A549 (cell line): ENCODE results near the gene MED12L. TPM values are rescaled to one million over a fixed set of nuclear protein-coding genes. Genes with fewer than 3 reads are reported as not detected.

Source experiments
- ATAC-seq, 2 experiments: fragments of 200-7000 bp in 1 of 2; fragments of >200 bp in 1 of 2; cut with Nextera tagmentation in 1 of 2; cut with Tn5 transposase in 1 of 2; 3 replicates each; pipeline versions ENCODE4 v1.8.0 to v1.9.1; 2018 to 2020; ENCODE audit warnings: mild to moderate bottlenecking in 1 of 2, moderate library complexity in 1 of 2
- CTCF ChIA-PET: fragments of 300-600 bp; sonication (Branson Sonifier 250); formaldehyde crosslinking; extraction: SDS; loops from one replicate; lab custom pipeline; 2021; ENCODE audit warnings: antibody characterized with exemption, inconsistent platforms; lab: Yijun Ruan, JAX
- POLR2A ChIA-PET: fragments of 350-600 bp; formaldehyde crosslinking; extraction: SDS; loops from one replicate; lab custom pipeline; 2021; ENCODE audit warnings: antibody characterized with exemption, inconsistent platforms; lab: Yijun Ruan, JAX
- DNase-seq, 2 experiments: peaks; one replicate each; pipeline versions ENCODE4 v3.0.0 to v3.0.0-alpha.2; 2011 to 2016; ENCODE audit warnings: low read depth in 1 of 2, low spot score in 1 of 2
- FAIRE-seq: peaks from 2 replicates; lab custom pipeline; 2011; peaks lifted over from hg19 to GRCh38; lab: Jason Lieb, UNC
- H3K27ac ChIP-seq, 2 experiments: fragments of >200 bp; sonication (Bioruptor Twin); formaldehyde crosslinking; 3 replicates each; pipeline ENCODE4 v1.5.1; 2016 to 2017
- H3K4me1 ChIP-seq: fragments of >200 bp; sonication (Bioruptor Twin); formaldehyde crosslinking; 3 replicates; pipeline ENCODE4 v1.6.1; 2016
- H3K4me2 ChIP-seq: fragments of >200 bp; sonication (Bioruptor Twin); formaldehyde crosslinking; 3 replicates; pipeline ENCODE4 v1.6.1; 2016
- H3K4me3 ChIP-seq: fragments of >200 bp; sonication (Bioruptor Twin); formaldehyde crosslinking; 3 replicates; pipeline ENCODE4 v1.5.1; 2016
- H3K9me3 ChIP-seq: fragments of >200 bp; sonication (Bioruptor Twin); formaldehyde crosslinking; 3 replicates; pipeline ENCODE4 v1.6.1; 2016
- BCL3 ChIP-seq: fragments of >200 bp; sonication (Bioruptor Twin); formaldehyde crosslinking; IDR thresholded peaks from 3 replicates; pipeline ENCODE4 v1.6.1; 2016
- BHLHE40 ChIP-seq: IDR thresholded peaks from 2 replicates; pipeline ENCODE4 v1.6.1; 2012; ENCODE audit warnings: low read depth, low read length, inconsistent platforms
- CBX8 ChIP-seq: fragments of 200-600 bp; sonication (generic); IDR thresholded peaks from 2 replicates; pipeline ENCODE4 v1.6.1; 2016
- CTCF ChIP-seq: fragments of >200 bp; sonication (Bioruptor Twin); formaldehyde crosslinking; IDR thresholded peaks from 3 replicates; pipeline ENCODE4 v1.5.1; 2016
- ELK1 ChIP-seq: fragments of 150-350 bp; IDR thresholded peaks from 2 replicates; pipeline ENCODE4 v1.6.1; 2014; ENCODE audit warnings: low read depth, mild to moderate bottlenecking, low read length
- ESRRA ChIP-seq: fragments of 150-350 bp; IDR thresholded peaks from 2 replicates; pipeline ENCODE4 v1.6.1; 2014; ENCODE audit warnings: mild to moderate bottlenecking, low read length, borderline replicate concordance
- FOSL2 ChIP-seq, 2 experiments: fragments of 450-650 bp in 1 of 2; fragments of >200 bp in 1 of 2; sonication (Bioruptor Twin) in 1 of 2; formaldehyde crosslinking; IDR thresholded peaks; 2 replicates each; pipeline versions ENCODE4 v1.5.0 to v1.6.1; 2016 to 2020; ENCODE audit warnings: mild to moderate bottlenecking in 1 of 2, moderate library complexity in 1 of 2
- GATA3 ChIP-seq: IDR thresholded peaks from 2 replicates; pipeline ENCODE4 v1.6.1; 2012; ENCODE audit warnings: borderline replicate concordance
- HOXB5 ChIP-seq: fragments of 250-450 bp; sonication (Bioruptor Pico); IDR thresholded peaks from 2 replicates; pipeline ENCODE4 v1.5.0; 2020; ENCODE audit warnings: mild to moderate bottlenecking, moderate library complexity
- MAFK ChIP-seq: fragments of 450-650 bp; IDR thresholded peaks from 2 replicates; pipeline ENCODE4 v1.6.1; 2014; ENCODE audit not compliant: partially characterized antibody
- NR3C1 ChIP-seq: fragments of >200 bp; sonication (Bioruptor Twin); formaldehyde crosslinking; IDR thresholded peaks from 3 replicates; pipeline ENCODE4 v1.6.1; 2017
- PHF8 ChIP-seq: fragments of 200-600 bp; sonication (generic); IDR thresholded peaks from 2 replicates; pipeline ENCODE4 v1.6.1; 2016; ENCODE audit warnings: low read depth, mild to moderate bottlenecking, antibody characterized with exemption, moderate library complexity, borderline replicate concordance
- POLR2A ChIP-seq: IDR thresholded peaks from 2 replicates; pipeline ENCODE4 v1.6.1; 2012; ENCODE audit warnings: mild to moderate bottlenecking, low read length
- POLR2AphosphoS2 ChIP-seq: conservative IDR thresholded peaks from 2 replicates; pipeline ENCODE4 v1.6.1; 2012; ENCODE audit warnings: low read length, improper control_type of control experiment, inconsistent platforms
- RCOR1 ChIP-seq: fragments of 150-350 bp; IDR thresholded peaks from 2 replicates; pipeline ENCODE4 v1.6.1; 2014; ENCODE audit warnings: antibody characterized with exemption, low read length, low read depth
- REST ChIP-seq: fragments of 200-600 bp; sonication (generic); IDR thresholded peaks from 2 replicates; pipeline ENCODE4 v1.6.1; 2016; ENCODE audit warnings: antibody characterized with exemption, mild to moderate bottlenecking, moderate library complexity
- SREBF2 ChIP-seq: fragments of 450-650 bp; IDR thresholded peaks from 2 replicates; pipeline ENCODE4 v1.6.1; 2014; ENCODE audit warnings: mild to moderate bottlenecking, moderate library complexity
- TP53 ChIP-seq: fragments of 250-450 bp; sonication (Bioruptor Pico); IDR thresholded peaks from 2 replicates; pipeline ENCODE4 v1.5.0; 2021; ENCODE audit warnings: mild to moderate bottlenecking, moderate library complexity
- USF2 ChIP-seq: fragments of 450-650 bp; IDR thresholded peaks from 2 replicates; pipeline ENCODE4 v1.6.1; 2014; ENCODE audit warnings: antibody characterized with exemption
- ZNF302 ChIP-seq: fragments of 250-450 bp; sonication (Bioruptor Pico); IDR thresholded peaks from 2 replicates; pipeline ENCODE4 v1.9.0; 2021; ENCODE audit warnings: inconsistent platforms, mild to moderate bottlenecking, moderate library complexity
- WGBS: methylation state at CpG from one replicate; pipeline ENCODE4 v1.1.6; 2017; ENCODE audit errors: missing lambda C conversion rate; 5-methylcytosine and 5-hydroxymethylcytosine counted together
- polyA plus RNA-seq, 4 experiments: library from polyadenylated mRNA; depleted of rRNA in 3 of 4; stranded (reverse); fragments of >200 nt; fragmentation: RNase III in 1 of 4; extraction: RNeasy Plus Mini Kit Qiagen cat#74134 plus additional on column Dnase treatment in 1 of 4; gene quantifications; 2 replicates in 3 of 4; 3 replicates in 1 of 4; pipeline ENCODE4 v1.2.3, GENCODE V29; 2011 to 2017

The MED12L gene
- polyA plus RNA-seq, 2 of the 4 experiments (the other 2 are of a cell fraction): 0.32 to 0.63 TPM

GRCh38 chr3:151285940-151286339 is 200.5 kb downstream of the MED12L start:
- no peak for FAIRE-seq
- no peak for DNase-seq
- Histone ChIP-seq H3K4me2 (no peak overlapping the region), H3K4me1 (peaks cover 11% of the 10 kb centered on the region; the same call in 2 of the 3 replicates), H3K4me3 (no peak overlapping the region), H3K27ac (no peak overlapping the region), H3K9me3 (no peaks in the 10 kb centered on the region)
- no peak for ATAC-seq
- CTCF ChIA-PET: interaction anchor here (1.1 to 6.2 kb wide), 7 partner anchors 19 to 631 kb away, joined by 3 to 67 read pairs (median 12); no protein-coding TSS in a partner anchor
- POLR2A ChIA-PET: no interaction called here
- 68% methylated on average over 1 of the region's 1 CpG for WGBS
- TF ChIP-seq FOSL2 (IDR thresholded peaks at IDR 0.05) (no peak), FOSL2 (CRISPR knock-in tag; IDR thresholded peaks at IDR 0.05) (no peak), ESRRA (no peak), ELK1 (no peak), REST (no peak), SREBF2 (no peak), NR3C1 (no peak), CTCF (no peak), MAFK (no peak), HOXB5 (CRISPR knock-in tag) (no peak), RCOR1 (no peak), PHF8 (no peak), ZNF302 (CRISPR knock-in tag) (no peak), GATA3 (no peak), BHLHE40 (no peak), POLR2A (no peak), CBX8 (no peak), POLR2AphosphoS2 (no peak), USF2 (no peak), BCL3 (no peak), TP53 (CRISPR knock-in tag) (no peak)
